Measurements from ENCODE around the gene SH3GL2.

GRCh38 chr9:17628624-17629023 lies 49.8 kb downstream of the SH3GL2 start:
- TF ChIP-seq, protein P1, sequence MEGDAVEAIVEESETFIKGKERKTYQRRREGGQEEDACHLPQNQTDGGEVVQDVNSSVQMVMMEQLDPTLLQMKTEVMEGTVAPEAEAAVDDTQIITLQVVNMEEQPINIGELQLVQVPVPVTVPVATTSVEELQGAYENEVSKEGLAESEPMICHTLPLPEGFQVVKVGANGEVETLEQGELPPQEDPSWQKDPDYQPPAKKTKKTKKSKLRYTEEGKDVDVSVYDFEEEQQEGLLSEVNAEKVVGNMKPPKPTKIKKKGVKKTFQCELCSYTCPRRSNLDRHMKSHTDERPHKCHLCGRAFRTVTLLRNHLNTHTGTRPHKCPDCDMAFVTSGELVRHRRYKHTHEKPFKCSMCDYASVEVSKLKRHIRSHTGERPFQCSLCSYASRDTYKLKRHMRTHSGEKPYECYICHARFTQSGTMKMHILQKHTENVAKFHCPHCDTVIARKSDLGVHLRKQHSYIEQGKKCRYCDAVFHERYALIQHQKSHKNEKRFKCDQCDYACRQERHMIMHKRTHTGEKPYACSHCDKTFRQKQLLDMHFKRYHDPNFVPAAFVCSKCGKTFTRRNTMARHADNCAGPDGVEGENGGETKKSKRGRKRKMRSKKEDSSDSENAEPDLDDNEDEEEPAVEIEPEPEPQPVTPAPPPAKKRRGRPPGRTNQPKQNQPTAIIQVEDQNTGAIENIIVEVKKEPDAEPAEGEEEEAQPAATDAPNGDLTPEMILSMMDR (IDR thresholded peaks at IDR 0.05; ENCODE audit: low read depth, low read length, poor library complexity, severe bottlenecking): no peak
- TF ChIP-seq EZH2phosphoT487 (IDR thresholded peaks at IDR 0.05; ENCODE audit: borderline replicate concordance, low read length): no peak
